Astrocyte (in vitro differentiated cells and primary cell): ENCODE results near the gene TEX36. TPM values are rescaled to one million over a fixed set of nuclear protein-coding genes. Genes with fewer than 3 reads are reported as not detected.
A peak's percentile ranks its signal among the peaks of the same experiment; 100 is the strongest.

ENCODE experiments used
- DNase-seq: peaks from one replicate; pipeline ENCODE4 v3.0.0-alpha.2; 2010; ENCODE audit warnings: low read depth
- FAIRE-seq: peaks from 2 replicates; lab custom pipeline; 2011; peaks lifted over from hg19 to GRCh38; lab: Jason Lieb, UNC
- H2AFZ ChIP-seq: 2 replicates; pipeline ENCODE4 v1.6.0; 2012; ENCODE audit warnings: low read depth, low read length, inconsistent platforms
- H3K27ac ChIP-seq: 2 replicates; pipeline ENCODE4 v1.5.1; 2011; ENCODE audit warnings: low read depth, low read length, inconsistent platforms
- H3K27me3 ChIP-seq: 2 replicates; pipeline ENCODE4 v1.6.0; 2011; ENCODE audit warnings: low read length, inconsistent platforms; ENCODE audit not compliant: insufficient read depth
- H3K36me3 ChIP-seq: 2 replicates; pipeline ENCODE4 v1.5.1; 2011; ENCODE audit warnings: low read length, inconsistent platforms; ENCODE audit not compliant: insufficient read depth
- H3K4me1 ChIP-seq: 2 replicates; pipeline ENCODE4 v1.5.1; 2011; ENCODE audit warnings: low read length, inconsistent platforms; ENCODE audit not compliant: insufficient read depth
- H3K4me2 ChIP-seq: 2 replicates; pipeline ENCODE4 v1.6.0; 2012; ENCODE audit warnings: low read length, inconsistent platforms
- H3K4me3 ChIP-seq: 2 replicates; pipeline ENCODE4 v1.5.1; 2011; ENCODE audit warnings: low read depth, mild to moderate bottlenecking, low read length, inconsistent platforms; ENCODE audit not compliant: insufficient read depth
- H3K79me2 ChIP-seq: 2 replicates; pipeline ENCODE4 v1.6.0; 2012; ENCODE audit warnings: mild to moderate bottlenecking, low read length, inconsistent platforms; ENCODE audit not compliant: insufficient read depth
- H3K9ac ChIP-seq: 2 replicates; pipeline ENCODE4 v1.6.0; 2012; ENCODE audit warnings: mild to moderate bottlenecking, low read length, inconsistent platforms
- H3K9me3 ChIP-seq: 2 replicates; pipeline ENCODE4 v1.5.1; 2012; ENCODE audit warnings: low read depth, mild to moderate bottlenecking, low read length, inconsistent platforms; ENCODE audit not compliant: insufficient read depth
- H4K20me1 ChIP-seq: 2 replicates; pipeline ENCODE4 v1.6.0; 2012; ENCODE audit warnings: low read length, inconsistent platforms; ENCODE audit not compliant: insufficient read depth
- H3K27ac Mint-ChIP-seq: one replicate; pipeline ENCODE4 v1.8.0; 2021; ENCODE audit warnings: mild to moderate bottlenecking, mixed read lengths; ENCODE audit not compliant: unreplicated experiment
- H3K27me3 Mint-ChIP-seq: one replicate; pipeline ENCODE4 v1.8.0; 2021; ENCODE audit warnings: low read depth, mixed read lengths; ENCODE audit not compliant: unreplicated experiment
- H3K36me3 Mint-ChIP-seq: one replicate; pipeline ENCODE4 v1.8.0; 2021; ENCODE audit warnings: low read depth, mixed read lengths; ENCODE audit not compliant: unreplicated experiment
- H3K4me1 Mint-ChIP-seq: one replicate; pipeline ENCODE4 v1.8.0; 2021; ENCODE audit warnings: low read depth, mixed read lengths; ENCODE audit not compliant: unreplicated experiment
- H3K4me3 Mint-ChIP-seq: one replicate; pipeline ENCODE4 v1.8.0; 2021; ENCODE audit warnings: mild to moderate bottlenecking, moderate library complexity, mixed read lengths; ENCODE audit not compliant: unreplicated experiment
- H3K9me3 Mint-ChIP-seq: one replicate; pipeline ENCODE4 v1.8.0; 2021; ENCODE audit warnings: mild to moderate bottlenecking, mixed read lengths; ENCODE audit not compliant: unreplicated experiment
- CTCF ChIP-seq: IDR thresholded peaks from 2 replicates; pipeline ENCODE4 v1.5.1; 2011; ENCODE audit warnings: low read depth, mild to moderate bottlenecking, inconsistent platforms, low read length, moderate library complexity; ENCODE audit not compliant: insufficient read depth
- EZH2 ChIP-seq: IDR thresholded peaks from 2 replicates; pipeline ENCODE4 v1.6.1; 2012; ENCODE audit warnings: mild to moderate bottlenecking, low read length, inconsistent platforms; ENCODE audit not compliant: insufficient read depth
- total RNA-seq: library from RNA; stranded (reverse); gene quantifications from 2 replicates; pipeline ENCODE4 v1.2.1, GENCODE V29; 2021

The TEX36 gene
- total RNA-seq, 1 donor from 2014 or later: not detected

- H3K4me3 Mint-ChIP-seq: no peak overlapping the region
- H3K9me3 Mint-ChIP-seq: peaks cover 3% of the 10 kb centered on the region
- no peaks in the 10 kb centered on the region for H4K20me1 ChIP-seq
- no peak overlapping the region for H3K27ac Mint-ChIP-seq
- H3K27me3 Mint-ChIP-seq: no peaks in the 10 kb centered on the region
- TF ChIP-seq CTCF (no peak), EZH2 (no peak)
- no peak for FAIRE-seq
- no peak overlapping the region for H3K4me2 ChIP-seq
- H3K4me1 ChIP-seq: no peaks in the 10 kb centered on the region
- no peak overlapping the region for H2AFZ ChIP-seq
- H3K27me3 ChIP-seq: no peaks in the 10 kb centered on the region
- H3K27ac ChIP-seq: no peak overlapping the region
- H3K36me3 ChIP-seq: no peaks in the 10 kb centered on the region
- peaks cover 16% of the 10 kb centered on the region for H3K4me1 Mint-ChIP-seq
- H3K9ac ChIP-seq: no peak overlapping the region
- no peaks in the 10 kb centered on the region for H3K9me3 ChIP-seq
- H3K36me3 Mint-ChIP-seq: peaks cover 4% of the 10 kb centered on the region
- no peak overlapping the region for H3K4me3 ChIP-seq
- H3K79me2 ChIP-seq: no peaks in the 10 kb centered on the region
- peak; percentile 22 for DNase-seq
Measured at GRCh38 chr10:125709553-125710474, 26.9 kb upstream of the TEX36 start.

- no peak overlapping the region for H3K4me2 ChIP-seq
Measured at GRCh38 chr10:125708971-125709503, 26.1 kb upstream of the TEX36 start.

More at GRCh38 chr10:125708971-125709503, 26.1 kb upstream of the TEX36 start:
- no peaks in the 10 kb centered on the region for H3K27me3 Mint-ChIP-seq
- Histone ChIP-seq H3K4me1 (no peaks in the 10 kb centered on the region), H3K27ac (no peak overlapping the region), H3K27me3 (no peaks in the 10 kb centered on the region), H2AFZ (no peak overlapping the region), H3K79me2 (no peaks in the 10 kb centered on the region), H3K9me3 (no peaks in the 10 kb centered on the region), H3K36me3 (no peaks in the 10 kb centered on the region), H3K9ac (no peak overlapping the region), H3K4me3 (no peak overlapping the region), H4K20me1 (no peaks in the 10 kb centered on the region)
- no peak for FAIRE-seq
- DNase-seq: no peak
- peaks cover 3% of the 10 kb centered on the region for H3K9me3 Mint-ChIP-seq
- H3K36me3 Mint-ChIP-seq: peaks cover 4% of the 10 kb centered on the region
- no peak overlapping the region for H3K4me3 Mint-ChIP-seq
- TF ChIP-seq EZH2: no peak
- TF ChIP-seq CTCF: no peak
- H3K27ac Mint-ChIP-seq: no peak overlapping the region
- H3K4me1 Mint-ChIP-seq: peaks cover 16% of the 10 kb centered on the region
